Gastrocnemius medialis (tissue), 4 donors: Measurements from ENCODE around the gene C11orf24. TPM values are rescaled to one million over a fixed set of nuclear protein-coding genes. Genes with fewer than 3 reads are reported as not detected.

ENCODE experiments used
- ATAC-seq, 2 donors: fragments of 150-250 bp; one replicate each; pipeline ENCODE4 v1.9.1; 2016
- DNase-seq, 2 donors: peaks; one replicate each; pipeline ENCODE4 v3.0.0-alpha.2; 2019
- H3K27ac ChIP-seq, 4 donors: fragments of 200-600 bp; sonication (generic); 1 replicate in 1 of 4; 2 replicates in 3 of 4; pipeline ENCODE4 v1.5.1; 2016 to 2018; ENCODE audit warnings: mild to moderate bottlenecking in 2 of 4, moderate library complexity in 1 of 4
- H3K27me3 ChIP-seq, 3 donors: fragments of 200-600 bp; sonication (generic) in 2 of 3; 1 replicate in 1 of 3; 2 replicates in 2 of 3; pipeline versions ENCODE4 v1.5.1 to v1.6.0; 2016 to 2019; ENCODE audit warnings: mild to moderate bottlenecking in 1 of 3, moderate library complexity in 1 of 3
- H3K36me3 ChIP-seq, 2 donors: fragments of 200-600 bp; sonication (generic) in 1 of 2; one replicate each; pipeline ENCODE4 v1.5.1; 2017 to 2018
- H3K4me1 ChIP-seq, 2 donors: fragments of 200-600 bp; sonication (generic) in 1 of 2; one replicate each; pipeline ENCODE4 v1.5.1; 2016 to 2017; ENCODE audit warnings: mild to moderate bottlenecking in 2 of 2
- H3K4me3 ChIP-seq, 4 donors: fragments of 200-600 bp; sonication (generic) in 3 of 4; 1 replicate in 1 of 4; 2 replicates in 3 of 4; pipeline ENCODE4 v1.5.1; 2016 to 2019; ENCODE audit warnings: mild to moderate bottlenecking in 2 of 4
- H3K9me3 ChIP-seq, 3 donors: fragments of 200-600 bp; sonication (generic) in 2 of 3; 1 replicate in 1 of 3; 2 replicates in 2 of 3; pipeline ENCODE4 v1.5.1; 2016 to 2019
- POLR2A ChIP-seq, 2 donors: fragments of 450-650 bp; IDR thresholded peaks; one replicate each; pipeline ENCODE4 v1.6.1; 2017; ENCODE audit warnings: antibody characterized with exemption in 2 of 2, mild to moderate bottlenecking in 2 of 2, moderate library complexity in 2 of 2
- in situ Hi-C, 4 donors: fragments of 200-750 bp; cut with MboI; loops; one replicate each; pipeline versions ENCODE4 v1.15.0 to v1.8.0; 2017; ENCODE audit warnings: low sequenced_read_pairs in 4 of 4
- intact Hi-C: fragments of 100-400 bp; cut with DNase I; formaldehyde crosslinking; loops from one replicate; pipeline ENCODE4 v1.15.1; 2023; ENCODE audit warnings: low total_unique reads
- total RNA-seq, 4 donors: library from RNA; depleted of rRNA; stranded (reverse); fragments of >200 nt; gene quantifications; one replicate each; pipeline versions ENCODE4 v1.1.0 to v1.2.3, GENCODE V29; 2016
- TF ChIP-seq, protein P1 (sequence below), 5 experiments: fragments of 450-650 bp in 3 of 5; fragments of 200-600 bp in 2 of 5; sonication (generic) in 2 of 5; IDR thresholded peaks in 4 of 5; conservative IDR thresholded peaks in 1 of 5; 1 replicate in 4 of 5; 2 replicates in 1 of 5; pipeline ENCODE4 v1.5.1; 2016 to 2019; ENCODE audit warnings: antibody characterized with exemption in 5 of 5, mild to moderate bottlenecking in 3 of 5, moderate library complexity in 3 of 5

The C11orf24 gene
- total RNA-seq, 4 donors from 2014 or later = 8.1 to 19.3 (median 10.6) TPM

DNA sequence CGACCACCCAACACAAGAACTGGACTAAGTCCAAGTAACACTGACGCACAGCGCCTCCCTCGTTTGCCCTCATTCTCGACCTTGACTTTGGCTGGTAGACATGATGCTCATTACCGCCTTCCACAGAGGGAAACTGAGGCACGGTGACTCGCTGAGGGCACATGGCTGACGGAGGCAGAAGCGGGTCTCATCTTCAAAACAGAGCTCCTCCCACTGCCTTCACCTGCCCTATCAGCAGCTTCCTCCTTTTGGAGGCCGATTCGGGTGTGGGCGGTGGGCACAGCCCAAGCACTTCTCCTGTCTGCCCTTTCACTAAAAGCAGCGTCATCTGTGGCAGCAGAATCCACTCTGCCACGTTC, 56.7 kb downstream of the C11orf24 start:
- TF ChIP-seq, protein P1, sequence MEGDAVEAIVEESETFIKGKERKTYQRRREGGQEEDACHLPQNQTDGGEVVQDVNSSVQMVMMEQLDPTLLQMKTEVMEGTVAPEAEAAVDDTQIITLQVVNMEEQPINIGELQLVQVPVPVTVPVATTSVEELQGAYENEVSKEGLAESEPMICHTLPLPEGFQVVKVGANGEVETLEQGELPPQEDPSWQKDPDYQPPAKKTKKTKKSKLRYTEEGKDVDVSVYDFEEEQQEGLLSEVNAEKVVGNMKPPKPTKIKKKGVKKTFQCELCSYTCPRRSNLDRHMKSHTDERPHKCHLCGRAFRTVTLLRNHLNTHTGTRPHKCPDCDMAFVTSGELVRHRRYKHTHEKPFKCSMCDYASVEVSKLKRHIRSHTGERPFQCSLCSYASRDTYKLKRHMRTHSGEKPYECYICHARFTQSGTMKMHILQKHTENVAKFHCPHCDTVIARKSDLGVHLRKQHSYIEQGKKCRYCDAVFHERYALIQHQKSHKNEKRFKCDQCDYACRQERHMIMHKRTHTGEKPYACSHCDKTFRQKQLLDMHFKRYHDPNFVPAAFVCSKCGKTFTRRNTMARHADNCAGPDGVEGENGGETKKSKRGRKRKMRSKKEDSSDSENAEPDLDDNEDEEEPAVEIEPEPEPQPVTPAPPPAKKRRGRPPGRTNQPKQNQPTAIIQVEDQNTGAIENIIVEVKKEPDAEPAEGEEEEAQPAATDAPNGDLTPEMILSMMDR (IDR thresholded peaks at IDR 0.05 in 4 of 5, conservative IDR thresholded peaks at IDR 0.05 in 1 of 5) = no peak
- no peak for TF ChIP-seq POLR2A (IDR thresholded peaks at IDR 0.05)
- no peaks in the 10 kb centered on the region for H3K36me3 ChIP-seq
- no peaks in the 10 kb centered on the region for H3K27me3 ChIP-seq
- peak in 1 of 2 donors; percentile 24 for DNase-seq
- peak overlapping the region; percentile 89 to 100 (median 96) for H3K27ac ChIP-seq
- peaks cover 28 to 31% of the 10 kb centered on the region in 2 donors for H3K4me1 ChIP-seq
- intact Hi-C loops = loop anchor here (2.0 to 10.0 kb wide), 2 partner anchors 624 to 690 kb away; partner anchors contain the start of genes IGHMBP2 and MRPL21
- H3K4me3 ChIP-seq = no peak overlapping the region
- in situ Hi-C loops = no loop called here
- no peak for ATAC-seq
- no peaks in the 10 kb centered on the region for H3K9me3 ChIP-seq

DNA sequence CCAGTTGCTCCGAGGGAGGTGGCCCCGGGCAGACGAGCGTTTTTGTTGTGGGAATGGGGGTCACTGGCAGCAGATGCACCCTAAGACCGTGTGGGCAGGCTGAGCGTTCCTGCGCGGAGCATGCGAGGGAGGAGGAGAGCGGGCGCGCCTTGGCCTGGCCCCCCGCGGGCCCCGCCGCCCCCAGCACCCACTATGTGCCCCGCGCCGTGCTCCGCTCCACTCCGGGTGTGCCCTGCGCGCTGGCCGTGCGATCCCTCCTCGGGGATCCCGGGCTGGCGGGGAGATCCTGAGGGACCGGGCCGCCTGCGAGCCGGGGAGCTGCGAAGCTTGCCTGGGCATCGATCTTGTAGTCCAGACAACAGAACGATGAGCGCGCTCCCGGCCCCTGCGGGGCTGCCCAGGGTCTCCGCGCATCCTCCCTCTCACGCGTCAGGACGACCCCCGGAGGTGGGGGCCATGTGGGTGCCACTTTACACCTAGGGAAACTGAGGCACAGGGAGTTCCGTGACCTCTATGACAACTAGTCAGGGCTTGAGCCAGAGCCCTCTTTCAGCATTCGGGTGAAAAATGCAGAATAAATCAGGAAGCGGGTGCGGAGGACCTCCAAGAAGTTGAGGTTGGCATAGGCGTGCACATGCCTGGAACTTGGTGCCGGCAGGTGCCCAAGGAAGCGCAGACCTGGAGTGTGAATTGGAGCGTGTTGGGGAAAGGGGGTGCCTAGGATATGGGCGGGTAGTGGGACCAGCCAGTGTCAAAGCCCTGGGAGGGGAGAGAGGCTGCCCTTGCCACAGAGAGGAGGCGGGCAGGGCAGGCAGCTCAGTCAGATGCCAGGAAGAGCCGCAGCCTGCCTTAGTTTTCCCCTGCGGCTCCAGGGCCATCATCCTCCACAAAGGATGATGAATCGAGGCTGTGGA, 57.3 kb downstream of the C11orf24 start:
- H3K27ac ChIP-seq = peak overlapping the region; percentile 89 to 100 (median 96)
- TF ChIP-seq, protein P1 (IDR thresholded peaks at IDR 0.05 in 4 of 5, conservative IDR thresholded peaks at IDR 0.05 in 1 of 5) = no peak
- TF ChIP-seq POLR2A (IDR thresholded peaks at IDR 0.05) = no peak
- ATAC-seq (no peak), DNase-seq (peak in 1 of 2 donors; percentile 31)
- peaks cover 33 to 34% of the 10 kb centered on the region in 2 donors for H3K4me1 ChIP-seq
- H3K36me3 ChIP-seq = no peaks in the 10 kb centered on the region
- in situ Hi-C loops = no loop called here
- H3K9me3 ChIP-seq = no peaks in the 10 kb centered on the region
- no peaks in the 10 kb centered on the region for H3K27me3 ChIP-seq
- intact Hi-C loops = loop anchor here (2.0 to 10.0 kb wide), 2 partner anchors 624 to 690 kb away; partner anchors contain the start of genes IGHMBP2 and MRPL21
- H3K4me3 ChIP-seq = peak overlapping the region; percentile 69 to 99 (median 91)

DNA sequence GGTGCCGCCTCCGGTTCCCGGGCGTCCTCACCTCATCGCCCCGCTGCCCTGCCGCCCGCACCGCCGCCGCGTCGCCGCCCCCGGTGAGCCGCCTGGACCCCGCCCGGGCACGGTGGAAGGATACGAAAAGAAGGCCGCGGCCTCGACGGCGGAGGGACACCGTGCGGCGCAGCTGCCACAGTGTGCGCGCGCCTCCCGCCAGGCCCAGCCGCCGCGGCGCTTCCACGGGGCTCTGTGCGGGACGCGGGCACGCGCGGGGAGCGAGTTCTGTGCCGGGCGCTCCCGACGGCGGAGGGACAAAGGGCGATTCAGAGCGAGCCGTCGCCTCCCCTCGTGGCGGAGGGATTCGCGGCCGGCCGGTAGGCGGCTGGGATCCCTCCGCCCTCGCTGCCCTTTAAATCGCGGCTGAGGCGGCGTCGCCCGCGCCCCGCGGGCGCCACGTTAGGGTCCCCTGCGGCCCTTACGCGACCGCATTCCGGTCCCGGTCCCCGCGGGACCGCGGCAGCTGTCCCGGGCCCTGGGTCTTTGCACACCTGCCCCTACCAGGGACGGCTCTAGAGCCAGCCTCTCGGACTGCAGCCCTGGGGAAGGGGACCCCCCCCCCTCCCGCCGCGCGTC, 58.1 kb downstream of the C11orf24 start:
- peak; percentile 81 to 87 for DNase-seq
- intact Hi-C loops = loop anchor here (2.0 to 10.0 kb wide), 4 partner anchors 59 to 691 kb away; partner anchors contain the start of genes CHKA, IGHMBP2 and MRPL21

DNA sequence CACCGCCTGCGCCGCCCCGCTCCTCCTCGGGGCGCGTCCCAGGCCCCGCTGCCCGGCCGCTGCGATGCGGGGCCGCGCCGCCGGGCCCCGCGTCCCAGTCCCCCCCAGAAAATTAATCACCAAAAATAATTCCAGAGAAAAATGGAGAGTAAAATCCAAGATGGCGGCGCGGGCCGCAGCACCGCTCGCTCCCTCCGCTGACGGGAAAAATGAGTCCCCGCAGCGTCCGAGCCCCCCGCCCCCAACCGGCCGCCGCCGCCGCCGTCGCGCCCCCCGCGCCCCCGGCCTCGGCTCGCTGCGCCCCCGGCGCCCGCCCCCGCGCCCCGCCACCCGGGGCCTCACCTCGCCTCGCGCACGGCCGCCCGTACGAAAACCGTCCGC, 58.6 kb downstream of the C11orf24 start, which contains the start of gene KMT5B:
TSS of gene KMT5B (minus strand) at position 162 of the 381 bp plus-strand sequence. CDS start 23,220 bp downstream, outside the sequence.
- TF ChIP-seq, protein P1 (IDR thresholded peaks at IDR 0.05 in 4 of 5, conservative IDR thresholded peaks at IDR 0.05 in 1 of 5) = no peak
- TF ChIP-seq POLR2A (IDR thresholded peaks at IDR 0.05) = no peak
- Histone ChIP-seq H3K4me3 (peak within 1 kb of the TSS; percentile 69 to 99 (median 91)), H3K27me3 (no peaks in the 10 kb centered on the region), H3K27ac (peak within 1 kb of the TSS; percentile 89 to 100 (median 96)), H3K36me3 (no peaks in the 10 kb centered on the region), H3K9me3 (no peaks in the 10 kb centered on the region), H3K4me1 (peaks cover 44 to 45% of the 10 kb centered on the region in 2 donors)
- in situ Hi-C loops = no loop called here
- ATAC-seq (peak; percentile 1 to 9), DNase-seq (peak in 1 of 2 donors; percentile 22)
- intact Hi-C loops = loop anchor here (2.0 to 10.0 kb wide), 3 partner anchors 60 to 692 kb away; partner anchors contain the start of genes CHKA, IGHMBP2 and MRPL21

More for the DNA sequence above, 58.1 kb downstream of the C11orf24 start:
- Histone ChIP-seq H3K4me3 (peak overlapping the region; percentile 69 to 99 (median 91)), H3K27me3 (no peaks in the 10 kb centered on the region), H3K4me1 (peaks cover 41 to 42% of the 10 kb centered on the region in 2 donors), H3K27ac (peak overlapping the region; percentile 89 to 100 (median 96)), H3K36me3 (no peaks in the 10 kb centered on the region), H3K9me3 (no peaks in the 10 kb centered on the region)
- ATAC-seq = peak; percentile 33 to 37
- peak; percentile 79 to 90 for TF ChIP-seq POLR2A (IDR thresholded peaks at IDR 0.05)
- TF ChIP-seq, protein P1 (IDR thresholded peaks at IDR 0.05 in 4 of 5, conservative IDR thresholded peaks at IDR 0.05 in 1 of 5) = peak in 4 of 5 experiments; percentile 12 to 68 (median 38)
- in situ Hi-C loops = no loop called here
